Right lobe of liver (tissue), 4 donors: Measurements from ENCODE around the gene PNPLA1.

Source experiments
- POLR2A ChIP-seq: fragments of 450-650 bp; IDR thresholded peaks from one replicate; pipeline ENCODE4 v1.6.1; 2017; ENCODE audit warnings: antibody characterized with exemption, mild to moderate bottlenecking
- TF ChIP-seq, protein P1 (sequence below), 4 donors: fragments of 200-600 bp in 3 of 4; fragments of 450-650 bp in 1 of 4; IDR thresholded peaks; one replicate each; pipeline versions ENCODE4 v1.5.1 to v1.8.0; 2016 to 2022; ENCODE audit warnings: antibody characterized with exemption in 4 of 4, mild to moderate bottlenecking in 2 of 4
- donor health status: DM: no; HTN: no; CAD: no.
- donor health status: DM: no; HTN: no; CAD: no.
- donor health status: DM: no; HTN: yes; CAD: no.

- TF ChIP-seq, protein P1, sequence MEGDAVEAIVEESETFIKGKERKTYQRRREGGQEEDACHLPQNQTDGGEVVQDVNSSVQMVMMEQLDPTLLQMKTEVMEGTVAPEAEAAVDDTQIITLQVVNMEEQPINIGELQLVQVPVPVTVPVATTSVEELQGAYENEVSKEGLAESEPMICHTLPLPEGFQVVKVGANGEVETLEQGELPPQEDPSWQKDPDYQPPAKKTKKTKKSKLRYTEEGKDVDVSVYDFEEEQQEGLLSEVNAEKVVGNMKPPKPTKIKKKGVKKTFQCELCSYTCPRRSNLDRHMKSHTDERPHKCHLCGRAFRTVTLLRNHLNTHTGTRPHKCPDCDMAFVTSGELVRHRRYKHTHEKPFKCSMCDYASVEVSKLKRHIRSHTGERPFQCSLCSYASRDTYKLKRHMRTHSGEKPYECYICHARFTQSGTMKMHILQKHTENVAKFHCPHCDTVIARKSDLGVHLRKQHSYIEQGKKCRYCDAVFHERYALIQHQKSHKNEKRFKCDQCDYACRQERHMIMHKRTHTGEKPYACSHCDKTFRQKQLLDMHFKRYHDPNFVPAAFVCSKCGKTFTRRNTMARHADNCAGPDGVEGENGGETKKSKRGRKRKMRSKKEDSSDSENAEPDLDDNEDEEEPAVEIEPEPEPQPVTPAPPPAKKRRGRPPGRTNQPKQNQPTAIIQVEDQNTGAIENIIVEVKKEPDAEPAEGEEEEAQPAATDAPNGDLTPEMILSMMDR (IDR thresholded peaks at IDR 0.05), result no peak
- TF ChIP-seq POLR2A, result no peak
These were observed 43.3 kb upstream of the PNPLA1 start for GRCh38 chr6:36226438-36227047.
